Measurements from ENCODE around the gene TRABD2A.
A peak's percentile ranks its signal among the peaks of the same experiment; 100 is the strongest.

The TRABD2A gene

DNA sequence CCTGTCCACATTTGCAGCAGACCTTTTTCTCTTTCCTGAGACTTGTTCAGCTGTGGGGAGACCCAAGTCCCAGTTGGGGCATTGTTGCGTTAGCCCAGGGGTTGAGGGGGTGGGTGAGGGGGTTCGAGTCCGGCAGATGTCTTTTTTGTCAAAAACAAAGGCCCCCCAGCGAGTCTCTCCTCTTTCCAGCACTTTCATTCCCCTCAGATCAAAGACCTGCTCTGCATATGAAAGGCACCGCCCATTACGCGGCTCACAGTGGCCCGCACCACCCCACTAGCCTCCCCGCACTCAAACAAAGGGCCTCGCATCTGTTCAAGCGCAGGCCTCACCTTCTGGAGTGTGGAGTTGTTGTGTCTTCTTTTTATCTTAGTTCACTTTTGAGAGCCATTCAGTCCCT, 25.2 kb downstream of the TRABD2A start:
- no peak for DNase-seq (ENCODE audit: low read depth in 1 of 2, low spot score in 1 of 2)

DNA sequence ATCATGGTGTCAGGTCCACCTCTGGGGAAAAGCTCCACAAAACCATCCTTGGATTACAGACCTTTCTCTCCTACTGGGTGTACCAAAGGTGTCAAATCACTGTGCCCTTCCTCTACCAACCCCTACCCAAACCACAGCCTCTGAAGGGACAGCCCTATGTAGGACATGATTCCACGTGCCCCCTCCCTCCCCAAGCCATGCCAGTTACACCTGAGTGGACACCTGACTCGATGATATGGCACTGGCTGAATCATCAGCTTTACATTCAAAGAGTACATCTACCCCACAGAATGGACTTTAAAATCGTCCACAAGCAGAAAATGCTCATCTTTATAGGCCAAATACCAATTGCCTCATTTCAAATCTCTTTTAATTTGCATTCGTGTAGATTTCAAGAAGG, 26.0 kb downstream of the TRABD2A start:
- DNase-seq (ENCODE audit: low read depth in 1 of 2, low spot score in 1 of 2), result no peak

GRCh38 chr2:84851876-84852275, 29.0 kb downstream of the TRABD2A start:
- DNase-seq (ENCODE audit: low read depth in 1 of 2, low spot score in 1 of 2), result no peak

DNA sequence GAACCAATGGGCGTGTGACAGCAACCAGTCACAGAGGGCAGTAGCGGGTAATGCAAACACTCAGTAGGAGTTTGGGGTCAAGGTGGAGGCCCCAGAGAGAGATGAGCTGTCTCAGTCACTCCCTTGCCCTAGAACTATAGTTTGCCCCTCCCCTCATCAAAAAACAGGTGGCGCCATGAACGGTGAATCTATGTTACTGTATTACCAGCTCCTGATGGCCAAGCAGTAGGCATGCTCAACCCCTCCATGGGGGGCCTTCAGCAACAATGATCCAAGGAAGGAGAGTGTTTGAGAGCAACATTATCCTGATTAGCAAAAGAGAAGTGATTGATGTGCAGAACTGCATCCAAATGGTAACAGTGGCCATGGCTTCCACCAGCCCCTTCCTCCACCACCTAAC, 30.4 kb downstream of the TRABD2A start:
- no peak for DNase-seq (ENCODE audit: low read depth in 1 of 2, low spot score in 1 of 2)

DNA sequence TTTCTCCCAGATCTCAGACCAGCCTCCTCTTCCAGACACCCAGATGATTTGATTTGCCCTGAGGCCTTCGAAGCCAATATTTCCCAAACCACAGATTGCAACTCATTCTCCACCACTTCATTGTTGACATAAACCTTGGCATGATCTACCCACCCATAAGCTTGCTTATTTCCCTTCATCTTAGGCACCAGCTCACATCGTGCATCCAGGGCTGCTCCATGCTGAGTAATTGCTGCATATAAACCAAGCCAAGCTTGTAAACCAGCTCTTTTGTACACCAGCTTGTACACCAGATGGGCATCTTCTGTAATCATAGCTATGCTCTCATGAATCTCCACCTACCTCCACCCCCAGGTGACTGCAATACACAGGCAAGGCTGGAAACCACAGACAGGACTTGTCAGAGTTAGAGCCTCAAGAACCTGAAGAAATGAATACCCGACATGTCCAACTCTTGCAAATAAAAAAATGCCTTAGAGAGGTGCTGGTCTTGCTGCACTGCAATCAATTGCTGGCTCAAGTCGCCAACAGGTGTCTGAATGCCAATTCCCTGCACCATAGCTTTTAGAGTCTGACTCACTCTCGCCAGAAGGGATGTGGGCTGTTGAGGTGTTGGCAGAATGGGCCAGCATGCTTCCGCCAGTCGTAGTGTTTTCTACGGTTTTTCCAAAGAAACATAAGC, 31.5 kb downstream of the TRABD2A start:
- no peak for DNase-seq (ENCODE audit: low read depth in 1 of 2, low spot score in 1 of 2)

DNA sequence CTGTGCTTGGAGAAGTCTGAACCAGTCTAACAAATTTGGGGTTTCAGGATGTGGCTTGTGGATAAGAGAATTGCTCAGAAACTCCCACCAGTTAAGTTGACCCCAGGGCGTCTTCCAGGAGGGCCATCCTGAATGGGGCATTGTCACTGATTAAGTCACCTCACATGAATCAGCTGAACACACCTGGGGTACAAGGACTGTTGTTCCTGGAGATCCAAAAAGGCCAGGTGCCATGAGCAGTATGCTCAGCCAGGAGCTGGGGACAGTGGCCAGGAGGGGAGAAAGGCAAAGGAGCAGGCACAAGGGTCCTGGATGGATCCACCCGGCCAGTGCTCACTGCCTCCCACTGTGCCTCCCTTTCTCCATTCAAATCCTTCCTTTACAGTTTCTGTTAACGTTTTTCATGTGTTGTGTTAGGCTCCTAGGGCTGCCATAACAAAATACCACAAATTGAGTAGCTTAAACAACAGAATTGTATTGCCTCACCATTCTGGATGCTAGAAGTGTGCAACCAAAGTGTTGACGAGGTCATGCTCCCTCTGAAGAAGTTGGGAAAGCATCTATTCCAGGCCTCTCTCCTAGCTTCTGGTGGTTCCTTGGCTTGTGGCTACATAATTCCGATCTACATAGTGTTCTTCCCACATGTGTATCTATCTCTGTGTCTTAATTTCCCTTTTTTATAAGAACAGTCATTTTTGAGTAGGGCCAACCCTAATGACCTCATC, 33.4 kb downstream of the TRABD2A start:
- DNase-seq (ENCODE audit: low read depth in 1 of 2, low spot score in 1 of 2), result no peak

DNA sequence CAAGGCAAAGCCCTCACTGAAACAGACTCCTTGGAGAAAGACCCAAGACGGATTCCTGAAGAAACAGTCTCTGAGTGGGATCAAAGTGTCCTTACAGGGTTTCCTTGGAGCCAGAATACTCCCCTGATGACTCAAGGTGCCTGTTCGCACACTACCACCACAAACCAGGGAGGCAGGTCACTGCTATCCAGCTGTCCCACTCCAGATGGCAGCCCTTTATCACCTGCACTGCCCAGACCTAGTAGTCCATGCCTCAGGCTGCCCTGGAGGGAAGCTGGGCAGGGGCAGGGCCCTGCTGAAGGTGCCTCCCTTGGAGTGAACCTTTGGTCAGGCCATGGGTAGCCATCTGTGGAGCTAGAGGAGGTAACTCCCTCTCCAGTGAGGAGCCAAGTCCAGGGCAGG, 34.1 kb downstream of the TRABD2A start:
- no peak for DNase-seq (ENCODE audit: low read depth in 1 of 2, low spot score in 1 of 2)

GRCh38 chr2:84846041-84846663, 34.7 kb downstream of the TRABD2A start:
- DNase-seq (ENCODE audit: low read depth in 1 of 2, low spot score in 1 of 2), result peak in 1 of 2 donors; percentile 23

GRCh38 chr2:84844141-84844540, 36.7 kb downstream of the TRABD2A start:
- no peak for DNase-seq (ENCODE audit: low read depth in 1 of 2, low spot score in 1 of 2)

GRCh38 chr2:84841577-84841976, 39.3 kb downstream of the TRABD2A start:
- DNase-seq (ENCODE audit: low read depth in 1 of 2, low spot score in 1 of 2), result no peak

DNA sequence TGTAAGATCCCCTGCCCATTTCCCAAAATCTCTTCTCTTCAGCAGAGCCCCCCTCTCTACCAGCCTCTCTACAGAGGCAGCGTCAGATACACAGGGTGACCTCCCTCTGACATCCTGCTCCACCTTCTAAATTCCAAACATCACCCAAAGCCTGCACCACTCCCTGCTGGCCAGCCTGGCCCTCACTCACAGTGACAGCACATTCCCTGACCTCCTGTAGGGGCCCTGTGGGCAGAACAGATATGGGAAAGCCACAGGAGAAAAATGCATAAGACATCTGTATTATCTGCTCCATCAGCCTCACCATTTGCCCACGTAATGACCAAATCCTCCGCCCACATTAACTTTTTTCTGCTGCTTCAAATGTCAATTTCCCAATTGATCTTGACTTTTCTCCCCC, 40.6 kb downstream of the TRABD2A start:
- DNase-seq (ENCODE audit: low read depth in 1 of 2, low spot score in 1 of 2), result no peak

- no peak for DNase-seq (ENCODE audit: low read depth in 1 of 2, low spot score in 1 of 2)
Observed at GRCh38 chr2:84839851-84840250, 41.0 kb downstream of the TRABD2A start.

- no peak for DNase-seq (ENCODE audit: low read depth in 1 of 2, low spot score in 1 of 2)
Observed at GRCh38 chr2:84838434-84839145, 42.3 kb downstream of the TRABD2A start.

GRCh38 chr2:84836215-84836614, 44.7 kb downstream of the TRABD2A start:
- no peak for DNase-seq (ENCODE audit: low read depth in 1 of 2, low spot score in 1 of 2)

- DNase-seq (ENCODE audit: low read depth in 1 of 2, low spot score in 1 of 2), result no peak
Observed at GRCh38 chr2:84833481-84834150, 47.3 kb downstream of the TRABD2A start.

- DNase-seq (ENCODE audit: low read depth in 1 of 2, low spot score in 1 of 2), result no peak
Observed at GRCh38 chr2:84832772-84833461, 48.0 kb downstream of the TRABD2A start.

GRCh38 chr2:84830758-84831500, 50.0 kb downstream of the TRABD2A start:
- DNase-seq (ENCODE audit: low read depth in 1 of 2, low spot score in 1 of 2), result no peak

DNA sequence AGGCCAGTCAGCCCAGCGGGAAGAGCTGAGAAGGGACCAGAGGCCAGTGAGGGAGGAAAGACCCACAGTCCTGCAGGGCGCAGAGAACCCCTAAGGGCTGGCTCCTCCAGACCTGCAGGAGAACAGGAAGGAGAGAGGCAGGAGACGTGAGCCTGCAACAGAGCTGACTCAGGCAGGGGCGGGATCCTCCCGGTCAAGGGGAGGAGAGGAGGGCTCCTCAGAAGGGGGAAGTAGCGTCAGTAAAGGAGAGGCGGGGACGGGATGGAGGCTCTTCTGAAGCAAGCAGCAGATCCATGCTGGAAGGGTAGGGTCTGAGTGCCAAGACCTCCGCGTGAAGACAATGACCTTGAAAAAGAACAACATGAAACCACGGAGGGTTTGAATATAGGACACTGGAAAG, 50.8 kb downstream of the TRABD2A start:
- DNase-seq (ENCODE audit: low read depth in 1 of 2, low spot score in 1 of 2), result no peak

DNA sequence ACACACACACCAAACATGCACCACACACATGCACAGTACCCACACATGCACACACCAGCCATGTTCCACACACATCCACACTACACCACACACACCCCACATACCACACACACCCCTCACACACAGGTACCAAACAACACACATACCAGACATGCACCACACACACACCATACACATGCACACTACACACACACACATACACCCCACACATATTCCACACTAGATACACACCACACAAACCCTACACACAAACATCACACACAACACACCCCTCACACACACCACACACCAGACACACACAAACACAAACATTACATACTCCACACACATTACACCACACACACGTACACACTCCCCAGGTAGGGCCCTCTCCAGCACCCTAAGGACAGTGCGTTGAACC, 51.2 kb downstream of the TRABD2A start:
- no peak for DNase-seq (ENCODE audit: low read depth in 1 of 2, low spot score in 1 of 2)

GRCh38 chr2:84827978-84828575, 52.8 kb downstream of the TRABD2A start:
- no peak for DNase-seq (ENCODE audit: low read depth in 1 of 2, low spot score in 1 of 2)
